HepG2 (cell line): ENCODE measurements around the gene SMLR1. TPM values are rescaled to one million over a fixed set of nuclear protein-coding genes. Genes with fewer than 3 reads are reported as not detected.

Experiments used
- AKAP8 ChIP-seq: sonication (generic); formaldehyde crosslinking; IDR thresholded peaks from 2 replicates; pipeline ENCODE4 v1.5.1; 2020; ENCODE audit warnings: mild to moderate bottlenecking, missing genetic modification reagents
- ARNTL ChIP-seq: sonication (generic); formaldehyde crosslinking; IDR thresholded peaks from 2 replicates; pipeline ENCODE4 v1.4.0; 2020; ENCODE audit warnings: mild to moderate bottlenecking, missing genetic modification reagents
- ATF7 ChIP-seq, 2 experiments: fragments of 450-650 bp in 1 of 2; sonication (generic) in 1 of 2; formaldehyde crosslinking in 1 of 2; IDR thresholded peaks; 2 replicates each; pipeline versions ENCODE4 v1.4.0 to v1.6.1; 2016 to 2020; ENCODE audit warnings: antibody characterized with exemption in 1 of 2, mild to moderate bottlenecking in 1 of 2, missing genetic modification reagents in 1 of 2
- GABPB1 ChIP-seq: IDR thresholded peaks from 2 replicates; pipeline ENCODE4 v1.6.1; 2016; ENCODE audit warnings: mild to moderate bottlenecking, missing genetic modification reagents, moderate library complexity, missing compliant biosample characterization
- KDM3A ChIP-seq: IDR thresholded peaks from 2 replicates; pipeline ENCODE4 v1.6.1; 2018; ENCODE audit warnings: low read depth, missing compliant biosample characterization
- KLF11 ChIP-seq: IDR thresholded peaks from 2 replicates; pipeline ENCODE4 v1.6.1; 2016; ENCODE audit warnings: missing compliant biosample characterization
- MBD4 ChIP-seq: IDR thresholded peaks from 2 replicates; pipeline ENCODE4 v1.6.1; 2012; ENCODE audit warnings: low read length, inconsistent platforms, borderline replicate concordance
- MTA3 ChIP-seq: sonication (generic); formaldehyde crosslinking; IDR thresholded peaks from 2 replicates; pipeline ENCODE4 v1.4.0; 2020; ENCODE audit warnings: missing genetic modification reagents
- NFRKB ChIP-seq: fragments of 450-650 bp; IDR thresholded peaks from 2 replicates; pipeline ENCODE4 v1.6.1; 2017
- NKX3-1 ChIP-seq: sonication (generic); formaldehyde crosslinking; IDR thresholded peaks from 2 replicates; pipeline ENCODE4 v1.5.0; 2020; ENCODE audit warnings: missing genetic modification reagents
- PLRG1 ChIP-seq: fragments of 450-650 bp; conservative IDR thresholded peaks from 2 replicates; pipeline ENCODE4 v1.6.1; 2016
- PRDM10 ChIP-seq: sonication (generic); formaldehyde crosslinking; IDR thresholded peaks from 2 replicates; pipeline ENCODE4 v1.4.0; 2020; ENCODE audit warnings: low read depth, missing genetic modification reagents
- SKIL ChIP-seq: sonication (generic); formaldehyde crosslinking; IDR thresholded peaks from 2 replicates; pipeline ENCODE4 v1.8.0; 2022; ENCODE audit warnings: missing genetic modification reagents, mild to moderate bottlenecking, moderate library complexity, borderline replicate concordance
- SMARCE1 ChIP-seq: fragments of 450-650 bp; IDR thresholded peaks from 2 replicates; pipeline ENCODE4 v1.6.1; 2017; ENCODE audit warnings: borderline replicate concordance
- SP5 ChIP-seq: IDR thresholded peaks from 2 replicates; pipeline ENCODE4 v1.6.1; 2016; ENCODE audit warnings: low read depth, borderline replicate concordance
- WIZ ChIP-seq: sonication (generic); formaldehyde crosslinking; IDR thresholded peaks from 2 replicates; pipeline ENCODE4 v1.5.1; 2020; ENCODE audit warnings: mild to moderate bottlenecking, missing genetic modification reagents
- ZFYVE20 ChIP-seq: sonication (generic); formaldehyde crosslinking; IDR thresholded peaks from 2 replicates; pipeline ENCODE4 v1.8.0; 2023; ENCODE audit warnings: low read depth, mild to moderate bottlenecking, moderate library complexity, missing genetic modification reagents, borderline replicate concordance
- ZKSCAN5 ChIP-seq: sonication (generic); formaldehyde crosslinking; IDR thresholded peaks from 2 replicates; pipeline ENCODE4 v1.5.1; 2020; ENCODE audit warnings: mild to moderate bottlenecking, missing genetic modification reagents
- ZKSCAN8 ChIP-seq: IDR thresholded peaks from 2 replicates; pipeline ENCODE4 v1.6.1; 2016; ENCODE audit warnings: borderline replicate concordance, missing genetic modification reagents, missing compliant biosample characterization
- ZNF12 ChIP-seq: sonication (generic); formaldehyde crosslinking; IDR thresholded peaks from 2 replicates; pipeline ENCODE4 v1.5.0; 2020; ENCODE audit warnings: missing genetic modification reagents
- ZNF264 ChIP-seq: sonication (generic); formaldehyde crosslinking; IDR thresholded peaks from 2 replicates; pipeline ENCODE4 v1.4.0; 2020; ENCODE audit warnings: missing genetic modification reagents
- ZNF326 ChIP-seq: sonication (generic); formaldehyde crosslinking; IDR thresholded peaks from 2 replicates; pipeline ENCODE4 v1.4.0; 2020; ENCODE audit warnings: missing genetic modification reagents, borderline replicate concordance
- ZNF562 ChIP-seq: sonication (generic); formaldehyde crosslinking; IDR thresholded peaks from 2 replicates; pipeline ENCODE4 v1.8.0; 2022; ENCODE audit warnings: missing genetic modification reagents, borderline replicate concordance
- ZNF607 ChIP-seq: sonication (generic); formaldehyde crosslinking; IDR thresholded peaks from 2 replicates; pipeline ENCODE4 v1.5.1; 2020; ENCODE audit warnings: missing genetic modification reagents, mild to moderate bottlenecking, borderline replicate concordance
- ZNF652 ChIP-seq: IDR thresholded peaks from 2 replicates; pipeline ENCODE4 v1.6.1; 2016; ENCODE audit warnings: low read depth, borderline replicate concordance
- ZNF839 ChIP-seq: sonication (generic); formaldehyde crosslinking; IDR thresholded peaks from 2 replicates; pipeline ENCODE4 v1.4.0; 2020; ENCODE audit warnings: missing genetic modification reagents, mild to moderate bottlenecking, borderline replicate concordance
- polyA plus RNA-seq, 8 experiments: library from polyadenylated mRNA; depleted of rRNA in 3 of 8; stranded (reverse) in 7 of 8; unstranded in 1 of 8; fragments of >200 nt; fragmentation: Illumina TruSeq in 4 of 8; extraction: Trizol in 4 of 8; gene quantifications; 2 replicates each; pipeline versions ENCODE4 v1.2.1 to v1.2.3, GENCODE V29; 2011 to 2016; ENCODE audit warnings: low read depth in 4 of 8, missing spikeins in 1 of 8, mixed read lengths in 1 of 8; ENCODE audit not compliant: insufficient read depth in 1 of 8
- total RNA-seq, 5 experiments: library from RNA; depleted of rRNA; stranded (reverse); fragments of >200 nt; fragmentation: Illumina TruSeq; extraction: Trizol; gene quantifications; 2 replicates each; pipeline ENCODE4 v1.2.3, GENCODE V29; 2016; ENCODE audit warnings: low read depth in 1 of 5

SMLR1 gene
- total and polyA plus RNA-seq, 2 of the 13 experiments (the other 11 are each of a cell fraction or from before 2014, with no cell fraction given) = 41.8 to 104 TPM

- TF ChIP-seq PRDM10 (CRISPR knock-in tag) = peak; percentile 32; the same call in 1 of the 2 replicates
- no peak for TF ChIP-seq NFRKB
- peak; percentile 47 for TF ChIP-seq GABPB1 (CRISPR knock-in tag)
- no peak for TF ChIP-seq PLRG1
- TF ChIP-seq SP5 (CRISPR knock-in tag) = peak; percentile 83
- peak; percentile 52; the same call in 1 of the 2 replicates for TF ChIP-seq ZNF607
- TF ChIP-seq NKX3-1 (CRISPR knock-in tag) = peak; percentile 71; the same call in 1 of the 2 replicates
- TF ChIP-seq ZNF652 (CRISPR knock-in tag) = peak; percentile 72; the same call in 1 of the 2 replicates
- no peak for TF ChIP-seq ZNF326 (CRISPR knock-in tag)
- TF ChIP-seq ATF7 (IDR thresholded peaks at IDR 0.05) = peak; percentile 6; the same call in 1 of the 2 replicates
- no peak; the same call in 1 of the 2 replicates for TF ChIP-seq ATF7 (CRISPR knock-in tag; IDR thresholded peaks at IDR 0.05)
- no peak for TF ChIP-seq WIZ
- TF ChIP-seq ARNTL = peak; percentile 90
- peak; percentile 96 for TF ChIP-seq ZNF264 (CRISPR knock-in tag)
- peak; percentile 98 for TF ChIP-seq MBD4
- peak; percentile 59; the same call in 1 of the 2 replicates for TF ChIP-seq AKAP8 (CRISPR knock-in tag)
- no peak for TF ChIP-seq MTA3 (CRISPR knock-in tag)
- TF ChIP-seq KDM3A = peak; percentile 95
- TF ChIP-seq ZKSCAN8 (CRISPR knock-in tag) = peak; percentile 96
- peak; percentile 64; the same call in 1 of the 2 replicates for TF ChIP-seq ZNF12 (CRISPR knock-in tag)
- TF ChIP-seq ZKSCAN5 = no peak
- TF ChIP-seq ZNF839 (CRISPR knock-in tag) = no peak
- no peak for TF ChIP-seq ZNF562 (CRISPR knock-in tag)
- peak; percentile 97 for TF ChIP-seq KLF11 (CRISPR knock-in tag)
- TF ChIP-seq ZFYVE20 = no peak
- TF ChIP-seq SMARCE1 = peak; percentile 22; the same call in 1 of the 2 replicates
- TF ChIP-seq SKIL (CRISPR knock-in tag) = peak; percentile 92; the same call in 1 of the 2 replicates
Observed at GRCh38 chr6:130863415-130864230, 36.4 kb downstream of the SMLR1 start (continued).
